HUES48 (cell line): ENCODE results near the gene NBL1.

Source experiments
- H3K27ac ChIP-seq: one replicate; pipeline ENCODE4 v1.7.0; 2013; ENCODE audit warnings: low read depth, low read length, inconsistent platforms
- H3K27me3 ChIP-seq: 2 replicates; pipeline ENCODE4 v1.6.1; 2013; ENCODE audit warnings: mild to moderate bottlenecking, low read length; ENCODE audit not compliant: control insufficient read depth, insufficient read depth
- H3K36me3 ChIP-seq: 2 replicates; pipeline ENCODE4 v1.6.1; 2013; ENCODE audit warnings: low read length; ENCODE audit not compliant: control insufficient read depth, insufficient read depth
- H3K4me1 ChIP-seq: 2 replicates; pipeline ENCODE4 v1.6.1; 2013; ENCODE audit warnings: mild to moderate bottlenecking, low read length; ENCODE audit not compliant: control insufficient read depth, insufficient read depth
- H3K4me3 ChIP-seq: 2 replicates; pipeline ENCODE4 v1.5.1; 2013; ENCODE audit warnings: mild to moderate bottlenecking, low read depth, low read length
- H3K9ac ChIP-seq: 2 replicates; pipeline ENCODE4 v1.6.1; 2013; ENCODE audit warnings: mild to moderate bottlenecking, low read depth, low read length, moderate library complexity
- H3K9me3 ChIP-seq: 2 replicates; pipeline ENCODE4 v1.6.1; 2013; ENCODE audit warnings: low read length; ENCODE audit not compliant: control insufficient read depth, insufficient read depth

Gene NBL1

DNA sequence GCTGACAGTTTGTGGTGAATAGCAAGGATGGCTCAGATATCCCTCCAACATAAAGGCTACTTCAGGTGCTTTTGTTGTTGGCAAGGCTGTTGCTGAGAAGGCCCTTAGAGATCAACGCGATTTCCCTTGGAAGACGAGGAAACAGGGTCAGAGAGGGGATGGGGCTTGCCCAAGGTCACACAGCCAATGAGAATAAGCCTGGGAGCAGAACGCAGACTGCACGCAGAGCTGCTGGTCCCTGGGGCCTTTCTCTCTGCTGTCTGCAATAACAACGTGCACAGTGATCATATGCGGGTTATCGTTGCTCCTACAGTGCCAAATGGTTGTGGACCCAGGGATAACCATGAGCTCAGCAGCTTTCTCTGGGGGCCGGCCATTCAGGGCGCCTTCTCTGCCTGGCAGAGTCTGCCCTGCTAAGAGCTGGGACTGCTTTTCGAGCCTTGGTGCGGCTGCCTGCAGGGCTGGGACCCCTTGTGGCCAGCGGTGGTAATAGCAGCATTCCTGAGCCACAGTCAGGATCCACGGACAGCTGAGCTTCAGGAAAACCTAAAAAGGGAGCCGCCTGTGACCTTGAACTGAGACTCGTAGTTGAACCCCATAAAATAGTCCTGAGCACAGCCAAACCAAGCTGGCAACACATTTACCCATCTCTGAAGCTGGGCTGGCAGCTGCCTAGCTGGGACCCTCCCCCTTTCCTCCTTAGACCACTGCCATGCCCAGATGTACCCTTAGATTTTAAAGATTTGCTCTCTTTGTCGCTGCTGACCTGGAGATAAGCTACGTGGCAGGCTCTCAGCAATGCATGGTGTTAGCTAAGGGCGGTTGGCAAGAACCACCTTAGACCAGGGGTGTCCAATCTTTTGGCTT is 60.4 kb downstream of the NBL1 start:
- peak overlapping the region; percentile 38 for H3K4me3 ChIP-seq
- no peaks in the 10 kb centered on the region for H3K27me3 ChIP-seq
- no peaks in the 10 kb centered on the region for H3K36me3 ChIP-seq
- no peak overlapping the region for H3K9ac ChIP-seq
- no peak overlapping the region for H3K27ac ChIP-seq
- peaks cover 10% of the 10 kb centered on the region for H3K4me1 ChIP-seq
- H3K9me3 ChIP-seq, result no peaks in the 10 kb centered on the region

DNA sequence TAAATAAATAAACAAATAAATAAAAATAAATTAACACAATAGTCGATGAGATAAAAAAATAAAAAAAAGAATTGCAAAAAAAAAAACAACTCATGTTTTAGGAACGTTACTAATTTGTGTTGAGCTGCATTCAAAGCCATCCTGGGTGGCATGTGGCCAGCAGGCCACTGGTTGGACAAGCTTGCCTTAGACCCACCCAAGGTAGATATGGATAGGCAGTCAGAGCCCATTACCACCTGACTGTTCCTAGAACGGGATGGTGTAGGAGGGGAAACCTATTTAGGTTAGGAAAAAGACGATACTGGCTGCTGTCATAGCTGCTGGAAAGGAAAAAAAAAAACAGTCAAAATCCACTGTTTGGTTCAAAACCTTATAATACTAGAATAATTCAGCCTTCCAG is 61.4 kb downstream of the NBL1 start:
- Histone ChIP-seq H3K9ac (no peak overlapping the region), H3K4me3 (no peak overlapping the region), H3K9me3 (no peaks in the 10 kb centered on the region), H3K27ac (no peak overlapping the region), H3K36me3 (no peaks in the 10 kb centered on the region), H3K4me1 (peaks cover 10% of the 10 kb centered on the region), H3K27me3 (no peaks in the 10 kb centered on the region)

DNA sequence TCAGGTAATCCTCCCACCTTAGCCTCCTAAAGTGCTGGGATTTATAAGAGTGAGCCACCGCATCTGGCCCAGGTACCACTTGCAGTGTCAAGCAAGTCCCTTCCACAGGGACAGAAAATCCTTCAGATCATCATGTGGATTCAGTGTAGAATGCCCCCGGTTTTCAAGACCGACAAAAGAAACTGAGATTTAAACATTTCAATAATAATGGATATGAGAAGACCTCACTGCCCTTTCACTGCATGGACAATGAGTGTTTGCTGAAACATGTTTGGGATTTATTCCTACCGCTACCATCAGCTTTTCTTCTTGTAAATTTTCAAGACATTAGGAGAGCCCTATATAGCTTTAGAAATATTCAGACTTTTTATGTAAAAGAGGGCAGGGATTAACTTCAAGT is 62.0 kb downstream of the NBL1 start:
- Histone ChIP-seq H3K9me3 (no peaks in the 10 kb centered on the region), H3K4me3 (no peak overlapping the region), H3K27me3 (no peaks in the 10 kb centered on the region), H3K27ac (no peak overlapping the region), H3K36me3 (no peaks in the 10 kb centered on the region), H3K4me1 (peaks cover 10% of the 10 kb centered on the region), H3K9ac (no peak overlapping the region)
